ENCODE results near the gene SETBP1. TPM values are rescaled to one million over a fixed set of nuclear protein-coding genes. Genes with fewer than 3 reads are reported as not detected.

SETBP1 gene
- total and polyA plus RNA-seq, 2 of the 13 experiments (the other 11 are each of a cell fraction or from before 2014, with no cell fraction given), result 0.18 to 0.65 TPM

DNA sequence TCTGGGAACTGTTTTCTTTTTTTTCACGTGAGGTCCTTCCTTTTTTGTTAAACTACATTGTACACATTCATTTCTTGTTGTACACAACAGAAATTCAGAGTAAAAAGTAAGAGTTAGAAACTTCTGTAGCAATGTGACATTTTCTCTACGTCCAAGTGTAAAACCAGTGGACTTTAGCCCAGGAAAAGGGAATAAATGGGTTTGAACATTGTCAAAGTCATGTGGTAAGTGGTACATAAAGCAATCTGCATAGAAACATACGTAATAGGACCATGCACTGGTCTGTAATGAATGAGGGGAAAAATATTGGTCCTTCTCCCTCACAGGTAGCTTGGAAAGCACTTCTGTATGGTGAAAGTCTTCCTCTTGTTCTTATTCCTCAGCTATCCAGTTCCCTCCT is 421.4 kb downstream of the SETBP1 start:
- Histone ChIP-seq H3K4me1 (ENCODE audit: insufficient read depth, low read length) (no peaks in the 10 kb centered on the region), H4K20me1 (ENCODE audit: insufficient read depth, low read length) (no peaks in the 10 kb centered on the region), H3K4me3 (replicated peaks in 1 of 3; ENCODE audit: insufficient read depth in 1 of 3, low read depth in 2 of 3, low read length in 3 of 3) (no peak overlapping the region), H3K9ac (ENCODE audit: insufficient read depth, low read depth, low read length) (no peak overlapping the region), H3K36me3 (replicated peaks in 1 of 2; ENCODE audit: control insufficient read depth in 1 of 2, insufficient read depth in 2 of 2, low read length in 2 of 2) (no peaks in the 10 kb centered on the region), H3K9me3 (ENCODE audit: low read length) (no peaks in the 10 kb centered on the region), H3K27ac (ENCODE audit: extremely low read length, insufficient read depth, low read length) (no peak overlapping the region), H3K4me2 (ENCODE audit: low read depth, low read length) (no peak overlapping the region), H2AFZ (ENCODE audit: low read length) (no peak overlapping the region), H3K27me3 (ENCODE audit: control insufficient read depth in 1 of 2, insufficient read depth in 2 of 2, low read length in 2 of 2) (no peaks in the 10 kb centered on the region), H3K79me2 (ENCODE audit: insufficient read depth, low read length) (no peaks in the 10 kb centered on the region)
- POLR2A ChIA-PET, result no interaction called here
- DNase-seq (ENCODE audit: low spot score), result no peak
- TF ChIP-seq ZNF101 (CRISPR knock-in tag; IDR thresholded peaks at IDR 0.05; ENCODE audit: borderline replicate concordance, low read depth) (no peak), PHF20 (CRISPR knock-in tag; IDR thresholded peaks at IDR 0.05) (no peak), ZC3H4 (CRISPR knock-in tag; IDR thresholded peaks at IDR 0.05; ENCODE audit: borderline replicate concordance) (no peak), HOXA9 (CRISPR knock-in tag; IDR thresholded peaks at IDR 0.05; ENCODE audit: borderline replicate concordance) (no peak), MXI1 (IDR thresholded peaks at IDR 0.05; ENCODE audit: borderline replicate concordance, low read depth, low read length) (no peak), ATF1 (CRISPR knock-in tag; IDR thresholded peaks at IDR 0.05) (no peak)
- in situ Hi-C loops (cut with HindIII; ENCODE audit: extremely low pct_ligation_motif_present, low pct_unique_long_range_greater_than_20kb), result no loop called here
- no peak for FAIRE-seq
- WGBS (ENCODE audit: low lambda C conversion rate), result 2% methylated on average over 3 of the region's 3 CpGs
- CTCF ChIA-PET (ENCODE audit: low intra/inter-chr PET ratio, low total read pairs), result no interaction called here
- no TSS peak for BruUV-seq (replicated peaks)
- no peak for ATAC-seq
- intact Hi-C loops (cut with micrococcal nuclease; ENCODE audit: unreplicated experiment), result no loop called here

DNA sequence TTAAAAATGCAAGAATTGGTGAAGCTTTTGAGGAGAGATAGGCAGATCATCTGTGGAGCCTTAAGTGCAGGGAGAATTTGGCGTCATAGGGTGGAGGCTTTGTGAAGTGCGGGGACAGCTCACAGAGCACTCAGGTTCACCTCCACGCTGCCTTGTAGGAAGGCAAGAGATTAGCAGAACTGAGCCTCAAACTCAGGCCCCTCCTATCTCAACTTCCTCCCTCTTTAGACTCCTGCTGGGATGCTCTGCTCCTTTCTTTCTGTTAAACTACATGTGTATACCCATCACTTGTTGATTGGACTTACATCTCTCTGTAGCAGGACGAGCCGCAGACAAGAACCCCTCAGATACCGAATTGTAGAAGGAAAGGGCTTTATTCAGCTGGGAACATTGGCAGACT is 422.2 kb downstream of the SETBP1 start:
- DNase-seq (ENCODE audit: low spot score), result no peak
- intact Hi-C loops (cut with micrococcal nuclease; ENCODE audit: unreplicated experiment) (no loop called here), in situ Hi-C loops (cut with HindIII; ENCODE audit: extremely low pct_ligation_motif_present, low pct_unique_long_range_greater_than_20kb) (no loop called here)
- Histone ChIP-seq H3K4me3 (replicated peaks in 1 of 3; ENCODE audit: insufficient read depth in 1 of 3, low read depth in 2 of 3, low read length in 3 of 3) (no peak overlapping the region), H2AFZ (ENCODE audit: low read length) (no peak overlapping the region), H3K4me2 (ENCODE audit: low read depth, low read length) (no peak overlapping the region), H3K27ac (ENCODE audit: extremely low read length, insufficient read depth, low read length) (no peak overlapping the region), H3K9me3 (ENCODE audit: low read length) (0 out of 2 replicates have a peak, but pooled peaks cover 3% of the 10 kb centered on the region), H3K79me2 (ENCODE audit: insufficient read depth, low read length) (no peaks in the 10 kb centered on the region), H3K27me3 (ENCODE audit: control insufficient read depth in 1 of 2, insufficient read depth in 2 of 2, low read length in 2 of 2) (no peaks in the 10 kb centered on the region), H4K20me1 (ENCODE audit: insufficient read depth, low read length) (no peaks in the 10 kb centered on the region), H3K4me1 (ENCODE audit: insufficient read depth, low read length) (no peaks in the 10 kb centered on the region), H3K9ac (ENCODE audit: insufficient read depth, low read depth, low read length) (no peak overlapping the region), H3K36me3 (replicated peaks in 1 of 2; ENCODE audit: control insufficient read depth in 1 of 2, insufficient read depth in 2 of 2, low read length in 2 of 2) (no peaks in the 10 kb centered on the region)
- FAIRE-seq, result no peak
- ChIA-PET CTCF (ENCODE audit: low intra/inter-chr PET ratio, low total read pairs) (no interaction called here), POLR2A (no interaction called here)
- 8% methylated on average over 6 of the region's 6 CpGs for WGBS (ENCODE audit: low lambda C conversion rate)
- ATAC-seq, result no peak
- no TSS peak for BruUV-seq (replicated peaks)
- TF ChIP-seq RARG (CRISPR knock-in tag; IDR thresholded peaks at IDR 0.05; ENCODE audit: low read depth) (no peak), NBN (conservative IDR thresholded peaks at IDR 0.05) (no peak), MAZ (IDR thresholded peaks at IDR 0.05; ENCODE audit: borderline replicate concordance, low read depth, low read length) (no peak), MAZ (CRISPR knock-in tag; IDR thresholded peaks at IDR 0.05; ENCODE audit: low read depth) (no peak), ZNF296 (CRISPR knock-in tag; conservative IDR thresholded peaks at IDR 0.05) (no peak), HES4 (CRISPR knock-in tag; IDR thresholded peaks at IDR 0.05; ENCODE audit: borderline replicate concordance) (no peak)
- TF ChIP-seq, protein P1, sequence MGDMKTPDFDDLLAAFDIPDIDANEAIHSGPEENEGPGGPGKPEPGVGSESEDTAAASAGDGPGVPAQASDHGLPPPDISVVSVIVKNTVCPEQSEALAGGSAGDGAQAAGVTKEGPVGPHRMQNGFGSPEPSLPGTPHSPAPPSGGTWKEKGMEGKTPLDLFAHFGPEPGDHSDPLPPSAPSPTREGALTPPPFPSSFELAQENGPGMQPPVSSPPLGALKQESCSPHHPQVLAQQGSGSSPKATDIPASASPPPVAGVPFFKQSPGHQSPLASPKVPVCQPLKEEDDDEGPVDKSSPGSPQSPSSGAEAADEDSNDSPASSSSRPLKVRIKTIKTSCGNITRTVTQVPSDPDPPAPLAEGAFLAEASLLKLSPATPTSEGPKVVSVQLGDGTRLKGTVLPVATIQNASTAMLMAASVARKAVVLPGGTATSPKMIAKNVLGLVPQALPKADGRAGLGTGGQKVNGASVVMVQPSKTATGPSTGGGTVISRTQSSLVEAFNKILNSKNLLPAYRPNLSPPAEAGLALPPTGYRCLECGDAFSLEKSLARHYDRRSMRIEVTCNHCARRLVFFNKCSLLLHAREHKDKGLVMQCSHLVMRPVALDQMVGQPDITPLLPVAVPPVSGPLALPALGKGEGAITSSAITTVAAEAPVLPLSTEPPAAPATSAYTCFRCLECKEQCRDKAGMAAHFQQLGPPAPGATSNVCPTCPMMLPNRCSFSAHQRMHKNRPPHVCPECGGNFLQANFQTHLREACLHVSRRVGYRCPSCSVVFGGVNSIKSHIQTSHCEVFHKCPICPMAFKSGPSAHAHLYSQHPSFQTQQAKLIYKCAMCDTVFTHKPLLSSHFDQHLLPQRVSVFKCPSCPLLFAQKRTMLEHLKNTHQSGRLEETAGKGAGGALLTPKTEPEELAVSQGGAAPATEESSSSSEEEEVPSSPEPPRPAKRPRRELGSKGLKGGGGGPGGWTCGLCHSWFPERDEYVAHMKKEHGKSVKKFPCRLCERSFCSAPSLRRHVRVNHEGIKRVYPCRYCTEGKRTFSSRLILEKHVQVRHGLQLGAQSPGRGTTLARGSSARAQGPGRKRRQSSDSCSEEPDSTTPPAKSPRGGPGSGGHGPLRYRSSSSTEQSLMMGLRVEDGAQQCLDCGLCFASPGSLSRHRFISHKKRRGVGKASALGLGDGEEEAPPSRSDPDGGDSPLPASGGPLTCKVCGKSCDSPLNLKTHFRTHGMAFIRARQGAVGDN (CRISPR knock-in tag; IDR thresholded peaks at IDR 0.05), result no peak
- TF ChIP-seq, protein P2, sequence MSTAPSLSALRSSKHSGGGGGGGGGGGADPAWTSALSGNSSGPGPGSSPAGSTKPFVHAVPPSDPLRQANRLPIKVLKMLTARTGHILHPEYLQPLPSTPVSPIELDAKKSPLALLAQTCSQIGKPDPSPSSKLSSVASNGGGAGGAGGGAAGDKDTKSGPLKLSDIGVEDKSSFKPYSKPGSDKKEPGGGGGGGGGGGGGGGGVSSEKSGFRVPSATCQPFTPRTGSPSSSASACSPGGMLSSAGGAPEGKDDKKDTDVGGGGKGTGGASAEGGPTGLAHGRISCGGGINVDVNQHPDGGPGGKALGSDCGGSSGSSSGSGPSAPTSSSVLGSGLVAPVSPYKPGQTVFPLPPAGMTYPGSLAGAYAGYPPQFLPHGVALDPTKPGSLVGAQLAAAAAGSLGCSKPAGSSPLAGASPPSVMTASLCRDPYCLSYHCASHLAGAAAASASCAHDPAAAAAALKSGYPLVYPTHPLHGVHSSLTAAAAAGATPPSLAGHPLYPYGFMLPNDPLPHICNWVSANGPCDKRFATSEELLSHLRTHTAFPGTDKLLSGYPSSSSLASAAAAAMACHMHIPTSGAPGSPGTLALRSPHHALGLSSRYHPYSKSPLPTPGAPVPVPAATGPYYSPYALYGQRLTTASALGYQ (CRISPR knock-in tag; IDR thresholded peaks at IDR 0.05), result no peak
